GM21423 (cell line): Measurements from ENCODE around the gene PPA2.
"Not testable (repeated sequence)": the region's sequence is repeated elsewhere in the genome, so short reads cannot be mapped to it uniquely, and the experiment has no call there.

ENCODE experiments used
- ATAC-seq: cut with Tn5 transposase; IDR thresholded peaks from one replicate; pipeline ENCODE4 v1.9.1; 2021; ENCODE audit warnings: mild to moderate bottlenecking, moderate library complexity; ENCODE audit not compliant: unreplicated experiment

The PPA2 gene

DNA sequence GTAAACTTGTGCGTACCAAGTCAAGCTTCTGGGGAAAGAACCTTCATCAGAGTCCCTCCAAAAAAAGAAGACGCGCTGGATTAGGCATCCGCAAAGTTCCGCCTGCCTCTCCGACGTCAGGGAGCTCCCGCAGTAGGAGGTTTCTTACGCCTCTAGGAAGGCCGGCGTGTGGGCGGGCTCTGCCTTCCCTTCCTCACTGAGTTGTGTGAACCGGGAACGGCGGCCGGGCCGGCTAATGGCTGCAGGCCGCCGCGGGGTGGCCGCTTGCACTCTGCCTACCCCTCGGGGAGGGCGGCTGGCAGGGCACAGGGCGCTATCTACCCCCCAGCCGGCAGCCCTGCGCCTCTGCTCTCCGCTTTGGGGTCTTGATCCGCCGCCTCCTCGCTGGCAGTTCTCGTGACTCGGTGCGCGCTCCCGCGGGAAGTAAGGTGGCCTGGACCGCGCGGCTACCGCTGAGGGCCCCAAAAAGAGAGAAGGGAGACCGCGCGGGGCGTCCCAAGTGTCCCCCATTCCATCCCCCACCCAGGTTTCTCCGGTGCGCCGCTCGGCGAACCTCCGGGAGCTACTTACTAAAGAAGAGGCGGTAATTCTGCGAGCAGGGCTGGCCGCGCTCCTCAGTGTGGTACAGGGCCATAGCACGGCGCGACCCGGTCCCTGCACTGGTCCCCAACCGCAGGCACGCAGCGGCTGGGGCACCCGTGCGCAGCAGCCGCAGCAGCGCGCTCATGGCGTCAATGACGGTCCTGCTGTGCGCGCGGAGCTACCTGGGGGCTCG is at the start of gene PPA2:
Gene PPA2, minus strand, starts transcription at position 739 of the 775 bp plus-strand sequence. Its CDS starts 12 bp downstream, at position 727.
- ATAC-seq, result peak; percentile 78

DNA sequence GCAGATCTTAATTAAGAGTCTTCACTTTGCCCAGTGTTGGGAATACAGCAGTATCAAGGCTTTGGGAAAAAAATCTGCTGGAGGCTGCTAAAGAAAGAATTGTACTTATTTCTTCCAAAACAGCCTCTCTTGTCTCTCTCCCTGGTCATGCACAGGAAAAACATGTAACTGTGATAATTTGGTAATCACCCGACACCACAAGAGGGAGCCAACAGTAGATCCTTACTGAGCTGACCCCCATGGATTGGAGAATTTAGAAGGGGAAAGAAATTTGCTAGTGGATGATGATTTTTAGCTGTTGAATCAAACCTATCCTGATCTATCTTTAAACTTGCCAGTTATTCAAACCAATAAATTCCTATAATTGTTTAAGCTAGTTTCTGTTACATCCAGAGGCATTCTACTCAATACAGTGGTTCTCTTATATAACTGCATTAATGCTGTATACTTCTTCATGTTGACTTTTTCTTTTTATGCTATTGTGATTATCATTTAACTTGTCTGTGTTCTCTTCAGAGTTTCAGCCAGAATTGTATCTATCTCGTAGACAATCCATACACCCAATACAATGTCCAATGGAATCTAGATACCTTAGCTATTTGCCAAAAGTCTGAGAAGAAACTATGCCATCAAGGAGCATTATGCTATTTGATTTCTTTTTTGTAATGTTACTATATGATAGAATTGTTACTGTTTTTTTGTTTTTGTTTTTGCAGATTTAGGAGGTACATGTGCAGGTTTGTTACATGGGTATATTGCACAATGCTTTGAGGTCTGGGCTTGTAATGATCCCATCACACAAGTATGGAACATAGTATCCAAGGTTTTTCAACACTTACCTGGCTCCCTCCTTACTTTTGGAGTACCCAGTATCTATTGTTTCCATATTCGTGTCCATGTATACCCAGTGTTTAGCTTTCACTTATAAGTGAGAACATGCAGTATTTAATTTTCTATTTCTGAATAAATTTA is 47.2 kb upstream of the PPA2 start:
- ATAC-seq, result peak; percentile 79

DNA sequence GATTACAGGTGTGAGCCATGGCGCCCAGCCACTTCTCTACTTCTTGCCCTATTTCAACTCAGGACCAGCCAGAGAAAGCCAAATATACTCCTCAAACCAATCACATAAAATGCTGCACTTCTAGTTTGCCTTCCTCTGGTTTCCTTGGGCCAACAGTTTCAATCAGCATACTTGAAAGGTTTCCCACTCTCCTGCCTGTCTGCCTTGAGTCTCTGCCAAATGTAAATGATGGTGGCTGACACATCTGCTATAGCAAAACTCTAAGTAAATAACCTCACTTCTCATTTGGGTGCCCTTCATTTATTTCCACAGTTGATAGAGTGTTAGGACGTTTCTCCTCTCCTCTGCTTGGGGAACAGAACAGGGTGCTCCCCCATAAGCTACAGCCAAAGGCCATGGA is 36.4 kb upstream of the PPA2 start:
- no peak for ATAC-seq

DNA sequence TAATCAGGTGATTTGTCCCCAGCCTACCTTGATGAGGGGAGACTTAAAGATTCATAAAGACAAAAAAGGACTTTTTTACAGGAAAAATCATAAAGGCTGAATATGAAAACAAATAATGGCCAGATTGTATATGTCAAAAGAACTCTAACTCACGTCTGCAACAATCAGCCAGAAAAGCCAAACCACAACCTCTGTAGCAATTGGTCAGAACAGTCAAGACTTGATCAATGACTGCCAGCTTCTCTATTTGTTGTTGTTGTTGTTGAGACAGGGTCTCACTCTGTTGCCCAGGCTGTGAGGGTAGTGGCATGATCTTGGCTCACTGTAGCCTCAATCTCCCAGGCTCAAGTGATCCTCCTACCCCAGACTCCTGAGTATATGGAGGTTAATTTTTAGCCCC is 35.9 kb upstream of the PPA2 start:
- ATAC-seq, result peak; percentile 24

DNA sequence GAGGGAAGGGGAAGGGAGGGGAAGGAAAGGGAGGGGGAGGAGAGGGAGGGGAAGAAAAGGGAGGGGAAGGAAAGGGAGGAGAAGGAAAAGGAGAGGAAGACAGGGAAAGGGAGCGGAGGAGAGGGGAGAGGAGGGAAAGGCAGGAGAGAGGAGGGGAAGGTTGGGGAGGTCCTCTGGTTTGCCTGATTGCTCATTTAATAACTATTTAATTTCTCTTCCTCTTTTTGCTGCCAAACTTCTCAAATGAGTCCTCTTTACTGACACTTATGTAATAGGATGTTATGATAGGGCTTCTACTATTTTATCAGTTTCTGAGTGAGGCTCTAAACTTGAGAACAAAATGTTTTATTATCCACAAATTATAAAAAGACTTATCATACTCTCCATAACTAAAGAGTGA is 35.4 kb upstream of the PPA2 start:
- peak; percentile 96 for ATAC-seq

DNA sequence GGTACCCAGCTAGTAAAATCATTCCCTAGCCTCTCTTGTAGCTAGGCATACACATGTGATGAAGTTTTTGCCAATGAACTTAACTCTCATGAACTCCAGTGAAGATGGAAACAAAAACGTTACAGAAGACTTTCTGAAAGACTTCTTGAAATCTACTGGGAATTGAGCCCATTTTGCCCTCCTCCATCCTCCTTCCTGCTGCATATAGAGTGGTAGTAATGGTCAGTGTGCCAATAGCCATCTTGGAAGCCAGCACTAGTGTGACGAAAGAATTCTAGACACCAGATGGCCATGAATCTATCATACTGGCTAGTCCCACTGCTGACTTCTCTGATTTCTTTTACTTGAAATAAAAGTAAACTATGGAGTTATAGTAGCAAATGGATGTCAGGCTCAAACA is 30.9 kb upstream of the PPA2 start:
- no peak for ATAC-seq

DNA sequence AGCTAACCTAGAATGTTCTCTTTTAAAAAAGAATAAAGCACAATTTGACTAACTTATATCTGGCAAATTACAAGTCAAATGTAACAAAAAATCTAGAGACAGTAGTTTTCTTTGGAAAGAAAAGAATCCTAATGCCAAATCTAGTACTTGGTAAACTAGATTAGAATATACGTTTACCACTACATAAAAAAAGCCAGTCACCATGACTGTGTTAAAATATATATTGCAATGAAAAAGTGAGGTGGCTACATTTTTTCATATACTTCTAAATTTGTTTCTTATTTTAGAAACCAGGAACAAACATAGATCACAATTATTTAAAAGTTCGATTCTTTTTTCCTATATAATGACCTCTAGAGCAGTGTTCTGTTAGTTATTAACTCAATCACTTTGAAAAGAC is 29.6 kb upstream of the PPA2 start:
- no peak for ATAC-seq

DNA sequence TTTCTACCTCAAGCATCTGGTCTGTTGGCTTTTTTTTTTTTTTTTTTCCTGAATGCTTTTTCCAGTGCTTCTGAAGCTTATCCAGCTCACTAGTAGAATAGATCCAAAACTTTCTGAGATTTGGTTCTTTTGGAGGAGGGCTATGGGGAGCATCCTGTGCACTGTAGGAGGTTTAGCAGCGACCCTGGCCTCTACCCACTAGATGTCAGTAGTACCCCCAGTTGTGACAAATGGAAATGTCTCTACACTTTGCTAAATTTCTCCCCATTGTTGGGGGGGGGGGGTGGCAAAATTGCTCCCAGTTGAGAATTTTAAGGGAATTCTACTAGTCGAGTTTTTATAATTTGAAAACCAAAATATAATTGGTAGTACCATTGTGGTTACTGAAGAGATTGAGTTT is 23.0 kb upstream of the PPA2 start:
- no peak for ATAC-seq

DNA sequence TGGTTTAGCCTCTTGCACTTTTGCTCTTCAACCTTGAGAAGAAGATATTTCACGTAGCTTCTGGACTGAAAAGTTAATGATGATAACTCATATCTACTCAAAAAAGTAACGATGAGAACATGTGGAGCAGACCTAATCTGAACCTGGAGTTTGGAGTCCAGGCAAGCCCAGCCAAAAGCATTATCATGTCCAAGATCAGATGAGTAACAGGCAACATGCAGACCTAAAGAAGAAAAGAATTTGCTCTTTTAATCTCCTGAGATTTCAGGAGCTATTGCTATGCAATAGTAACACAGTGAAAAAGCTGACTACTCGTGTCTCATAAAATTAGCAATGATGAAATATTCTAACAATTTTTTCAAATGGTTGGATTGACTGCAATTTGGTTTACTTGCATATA is 21.8 kb upstream of the PPA2 start:
- no peak for ATAC-seq

DNA sequence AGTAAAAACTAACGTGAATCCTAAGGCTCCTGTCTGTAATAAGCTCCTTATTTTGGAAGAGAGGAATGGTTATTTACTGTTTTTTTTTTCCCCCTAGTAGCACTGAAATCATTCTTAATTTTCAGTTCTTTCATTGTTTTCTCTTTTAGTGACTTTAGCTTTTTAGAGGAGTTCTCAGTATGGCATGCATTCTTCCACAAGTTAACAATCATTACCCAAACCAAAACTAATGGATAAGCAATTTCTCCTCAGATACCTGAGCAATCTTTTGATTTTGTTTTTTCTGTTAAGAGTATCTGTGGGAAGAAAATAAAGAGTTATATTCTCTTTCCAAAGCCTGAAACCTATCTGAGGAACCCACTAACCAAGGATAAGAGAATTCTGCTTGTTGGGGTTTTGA is 16.7 kb upstream of the PPA2 start:
- peak; percentile 67 for ATAC-seq

DNA sequence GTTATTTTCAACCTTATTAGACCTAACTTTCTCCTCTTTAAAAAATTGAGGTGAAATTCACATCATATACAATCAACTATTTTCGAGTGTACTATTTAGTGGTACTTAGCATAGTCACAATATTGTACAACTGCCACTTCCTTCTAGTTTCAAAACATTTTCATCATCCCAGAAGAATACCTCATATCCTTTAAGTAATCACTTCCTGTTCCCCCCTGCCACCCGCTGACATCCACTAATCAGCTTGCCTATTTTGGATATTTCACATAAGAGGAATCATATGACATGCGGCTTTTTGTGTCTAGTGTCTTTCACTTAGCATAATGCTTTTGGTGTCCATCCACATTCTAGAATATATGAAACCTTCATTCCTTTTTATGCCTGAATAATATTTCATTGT is 10.0 kb upstream of the PPA2 start:
- ATAC-seq, result no peak

DNA sequence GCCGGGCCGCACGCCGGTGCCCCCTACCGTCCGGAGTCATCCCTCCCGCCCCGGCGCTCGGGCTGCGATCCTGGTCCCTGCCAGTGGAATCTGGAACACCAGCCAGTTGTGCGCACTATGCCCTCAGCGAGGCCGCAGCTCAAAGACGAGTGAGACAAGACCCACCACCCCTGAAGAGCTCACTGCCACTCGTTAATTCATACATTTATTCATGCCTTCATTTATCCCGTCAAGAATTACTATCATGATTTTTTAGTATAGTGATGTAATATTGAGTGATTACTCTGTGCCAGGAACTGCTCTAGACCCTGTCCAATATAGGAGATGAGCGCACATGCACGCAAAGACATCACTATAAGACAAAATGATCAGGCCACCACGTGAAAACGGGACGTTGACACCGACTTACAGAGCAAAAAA is 247 bp upstream of the PPA2 start:
- ATAC-seq, result peak; percentile 8

DNA sequence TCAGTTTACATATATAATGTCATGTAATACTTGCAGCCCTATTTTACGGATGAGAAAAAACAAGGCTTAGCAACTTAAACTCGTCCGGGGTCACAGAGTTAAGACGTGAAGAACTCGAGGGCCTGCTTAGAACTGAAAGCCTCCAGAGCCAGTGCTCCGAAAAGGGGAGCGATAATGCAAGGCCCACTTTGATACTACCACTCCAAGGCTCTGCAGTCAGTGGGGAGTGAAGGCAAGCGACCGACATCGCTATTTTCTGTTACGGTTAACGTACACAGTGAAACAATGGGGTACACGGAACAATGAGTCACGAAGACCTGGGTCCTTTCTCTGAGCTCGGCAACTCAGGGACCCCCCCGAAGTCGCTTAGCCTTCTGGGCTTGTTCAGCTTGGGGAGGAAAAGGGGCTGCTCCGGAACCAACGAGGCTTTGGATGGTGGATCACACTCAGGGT is 965 bp downstream of the PPA2 start:
- no peak for ATAC-seq

DNA sequence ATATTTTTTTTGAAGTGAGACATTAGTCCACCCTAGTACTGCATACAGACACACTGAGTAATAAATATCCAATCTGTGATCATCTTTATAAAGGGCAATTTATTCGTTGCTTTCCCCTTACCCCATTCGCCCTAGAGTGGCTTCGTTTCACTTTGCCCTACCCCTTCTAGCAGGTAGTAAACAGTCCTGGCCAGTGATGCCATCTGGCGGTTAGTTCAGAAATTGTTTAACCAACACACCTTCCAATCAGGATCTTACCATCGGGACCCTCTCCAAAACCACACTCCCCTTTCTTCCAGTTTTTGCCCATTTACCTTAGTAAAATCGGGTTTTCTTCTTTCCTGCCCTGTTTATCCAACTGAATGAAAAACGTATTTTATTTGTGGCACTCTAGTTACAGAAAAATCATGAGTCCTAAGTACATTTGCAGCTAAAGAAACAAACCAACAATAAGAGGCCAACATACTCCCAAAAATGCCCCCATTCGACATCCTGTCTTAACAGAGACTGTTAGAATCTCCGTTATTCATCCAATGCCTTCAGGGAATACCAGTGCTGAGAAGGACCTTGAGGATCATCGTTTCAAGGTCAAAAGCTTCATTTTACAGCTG is 2.2 kb downstream of the PPA2 start:
- peak; percentile 40 for ATAC-seq

DNA sequence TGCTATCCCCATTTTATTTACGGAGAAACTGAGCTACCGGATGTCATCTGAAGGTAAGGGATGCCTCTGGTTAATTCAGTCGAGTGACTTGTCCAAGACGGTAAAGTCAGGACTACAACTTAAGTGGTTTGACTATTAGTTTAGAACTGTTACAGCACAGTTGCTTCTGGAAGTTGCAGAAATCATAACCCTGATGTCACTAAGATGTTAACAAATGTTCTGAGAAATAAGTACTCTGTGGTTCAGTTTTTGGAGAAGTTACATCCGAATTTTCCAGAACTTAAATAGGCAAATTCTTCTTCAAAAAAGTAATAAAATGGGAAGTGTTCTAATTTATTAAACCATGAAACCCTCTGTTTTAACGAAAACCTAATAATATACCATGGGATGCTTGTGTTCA is 3.1 kb downstream of the PPA2 start:
- no peak for ATAC-seq

DNA sequence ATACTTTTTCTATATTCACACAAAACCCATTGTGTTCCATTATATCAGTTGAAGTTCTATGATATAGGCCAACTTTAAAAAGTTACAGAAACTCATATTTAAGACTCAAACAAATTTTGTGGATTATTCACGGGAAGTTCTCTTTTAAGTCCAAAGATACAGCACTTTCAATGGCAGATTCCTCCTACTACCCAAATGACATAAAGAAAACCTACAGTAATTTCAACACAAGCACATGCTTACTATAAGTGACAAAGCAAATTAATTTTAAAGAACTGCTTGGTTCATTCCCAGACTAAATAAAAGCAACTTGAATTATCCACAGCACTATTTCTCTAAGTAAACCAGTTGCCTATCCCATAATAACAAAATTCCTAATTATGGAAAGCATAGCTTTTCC is 4.1 kb downstream of the PPA2 start:
- ATAC-seq, result no peak

DNA sequence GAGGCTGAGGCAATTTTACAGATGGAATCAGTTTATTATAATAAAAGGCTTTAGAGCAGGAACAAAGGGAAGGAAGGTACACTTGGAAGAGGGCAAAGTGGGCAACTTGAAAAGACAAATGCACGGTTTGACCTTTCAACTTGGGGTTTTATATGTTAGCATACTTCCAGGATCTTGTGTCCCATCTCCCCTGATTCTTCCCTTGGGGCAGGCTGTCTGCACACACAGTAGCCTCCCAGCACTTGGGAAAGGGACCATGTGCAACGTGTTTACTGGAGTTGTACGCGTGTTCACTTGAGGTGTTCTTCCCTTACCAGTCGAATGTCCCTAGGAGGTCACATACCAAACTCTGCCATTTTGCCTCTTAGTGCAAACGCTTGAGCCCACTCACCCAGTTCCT is 7.3 kb downstream of the PPA2 start:
- no peak for ATAC-seq

DNA sequence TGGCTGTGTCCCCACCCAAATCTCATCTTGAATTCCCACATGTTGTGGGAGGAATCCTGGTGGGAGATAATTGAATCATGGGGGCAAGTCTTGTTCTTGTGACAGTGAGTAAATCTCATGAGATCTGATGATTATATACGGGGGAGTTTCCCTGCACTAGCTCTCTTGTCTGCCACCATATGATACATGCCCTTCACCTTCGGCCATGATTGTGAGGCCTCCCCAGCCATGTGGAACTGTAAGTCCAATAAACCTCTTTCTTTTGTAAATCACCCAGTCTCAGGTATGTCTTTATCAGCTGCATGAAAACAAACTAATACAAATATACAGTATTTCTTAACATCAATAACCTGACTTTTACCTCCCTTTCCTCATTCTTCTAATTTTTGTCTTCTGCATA is 9.3 kb downstream of the PPA2 start:
- not testable (repeated sequence) for ATAC-seq

DNA sequence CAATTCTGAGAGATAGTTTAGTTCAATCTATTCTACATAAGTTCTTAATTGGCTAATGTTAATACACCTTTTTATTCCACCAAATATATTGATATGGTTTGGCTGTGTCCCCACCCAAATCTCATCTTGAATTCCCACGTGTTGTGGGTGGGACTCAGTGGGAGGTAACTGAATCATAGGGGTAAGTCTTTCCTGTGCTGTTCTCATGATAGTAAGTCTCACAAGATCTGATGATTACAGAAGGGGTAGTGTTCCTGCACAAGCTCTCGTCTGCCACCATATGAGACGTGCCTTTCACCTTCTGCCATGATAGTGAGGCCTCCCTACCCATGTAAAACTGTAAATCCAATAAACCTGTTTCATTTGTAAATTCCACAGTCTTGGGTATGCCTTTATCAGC is 11.3 kb downstream of the PPA2 start:
- no peak for ATAC-seq

DNA sequence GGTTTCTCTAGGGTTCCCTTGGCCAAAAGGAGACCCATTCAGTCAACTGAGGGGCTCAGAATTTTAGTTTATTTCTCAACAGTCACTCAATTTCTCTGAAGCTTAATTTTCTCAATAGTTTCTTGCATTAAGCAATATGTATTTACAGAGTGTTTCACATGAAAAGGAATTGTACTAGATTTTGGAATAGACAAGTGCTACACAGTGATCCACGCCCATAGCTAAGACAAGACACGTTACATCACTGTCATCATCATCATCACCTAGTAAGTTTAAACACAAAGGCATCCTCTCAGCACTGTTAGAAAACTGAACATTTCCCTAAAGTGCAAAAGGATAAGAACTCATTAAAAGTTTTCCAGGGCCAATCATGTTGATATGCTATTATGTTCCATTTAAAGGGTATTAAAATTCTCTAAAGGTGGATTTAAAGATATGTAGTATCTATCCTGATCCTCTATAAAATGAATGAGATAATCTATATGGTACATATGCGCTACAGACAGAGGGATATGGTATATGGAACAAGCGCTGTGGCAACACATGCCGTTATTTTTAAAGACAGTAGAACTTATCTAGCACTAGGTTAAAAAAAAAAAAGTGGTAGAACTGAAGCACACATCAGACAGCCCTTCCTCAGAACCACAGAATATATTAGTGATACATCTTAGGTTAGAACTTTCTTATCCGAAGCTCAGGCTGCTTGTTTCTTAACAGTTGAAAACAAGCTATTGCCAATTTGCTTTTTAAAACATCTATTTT is 12.1 kb downstream of the PPA2 start:
- no peak for ATAC-seq

DNA sequence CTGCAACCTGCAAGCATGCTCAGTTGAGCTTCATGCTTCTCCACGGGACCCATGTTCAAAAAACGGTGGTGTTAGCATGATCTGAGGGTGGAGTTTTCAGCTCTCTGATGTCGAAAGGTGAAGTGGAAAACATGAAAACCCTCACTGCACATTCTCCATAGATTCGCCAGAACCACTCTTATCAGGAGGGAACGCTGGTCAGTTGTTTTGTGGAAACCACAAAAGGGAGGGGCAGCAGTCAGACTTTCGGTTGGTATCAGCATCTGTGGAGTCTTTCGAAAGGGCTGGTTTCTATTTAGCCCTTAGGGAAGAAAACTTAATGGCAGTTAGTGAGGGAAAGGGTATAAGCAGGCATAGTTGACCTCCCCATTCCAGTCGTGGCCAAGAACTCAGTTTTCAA is 12.6 kb downstream of the PPA2 start:
- ATAC-seq, result peak; percentile 80
